Right ventricle myocardium superior (tissue), 1 donor: ENCODE data around the gene MYT1. TPM values are rescaled to one million over a fixed set of nuclear protein-coding genes. Genes with fewer than 3 reads are reported as not detected.
"Not testable (repeated sequence)": the region's sequence is repeated elsewhere in the genome, so short reads cannot be mapped to it uniquely, and the experiment has no call there.

ENCODE experiments used
- ATAC-seq: fragments of 200-7000 bp; cut with Tn5 transposase; one replicate; pipeline ENCODE4 v1.9.1; 2020; ENCODE audit warnings: mild to moderate bottlenecking; ENCODE audit not compliant: poor library complexity
- DNase-seq: peaks from one replicate; pipeline ENCODE4 v3.0.0-alpha.2; 2020
- intact Hi-C: fragments of 100-400 bp; cut with DNase I; formaldehyde crosslinking; loops from one replicate; pipeline ENCODE4 v1.11.2; 2022
- long read RNA-seq: library from polyadenylated mRNA; unstranded; transcript quantifications from one replicate; pipeline ENCODE4 v2.0.0, GENCODE V29; 2021
- total RNA-seq: library from RNA; stranded (reverse); fragmentation: NEBNext Ultra II Directional; extraction: Animal tissue kit (Norgen Biotek cat#: 25700); gene quantifications from one replicate; pipeline ENCODE4 v1.2.1, GENCODE V29; 2021
- donor health status: DM: no; HTN: yes; CAD: no; lungs with severe emphysema.

The MYT1 gene
- total RNA-seq = 0.40 TPM
- long read RNA-seq = 0 reads

- intact Hi-C loops = no loop called here
- ATAC-seq (no peak), DNase-seq (peak; percentile 13)
These were observed at the start of gene MYT1 for GRCh38 chr20:64164123-64164836. TSS of gene MYT1 (plus strand) at chr20:64164452. CDS start at chr20:64198862, 34,410 bp downstream.

DNA sequence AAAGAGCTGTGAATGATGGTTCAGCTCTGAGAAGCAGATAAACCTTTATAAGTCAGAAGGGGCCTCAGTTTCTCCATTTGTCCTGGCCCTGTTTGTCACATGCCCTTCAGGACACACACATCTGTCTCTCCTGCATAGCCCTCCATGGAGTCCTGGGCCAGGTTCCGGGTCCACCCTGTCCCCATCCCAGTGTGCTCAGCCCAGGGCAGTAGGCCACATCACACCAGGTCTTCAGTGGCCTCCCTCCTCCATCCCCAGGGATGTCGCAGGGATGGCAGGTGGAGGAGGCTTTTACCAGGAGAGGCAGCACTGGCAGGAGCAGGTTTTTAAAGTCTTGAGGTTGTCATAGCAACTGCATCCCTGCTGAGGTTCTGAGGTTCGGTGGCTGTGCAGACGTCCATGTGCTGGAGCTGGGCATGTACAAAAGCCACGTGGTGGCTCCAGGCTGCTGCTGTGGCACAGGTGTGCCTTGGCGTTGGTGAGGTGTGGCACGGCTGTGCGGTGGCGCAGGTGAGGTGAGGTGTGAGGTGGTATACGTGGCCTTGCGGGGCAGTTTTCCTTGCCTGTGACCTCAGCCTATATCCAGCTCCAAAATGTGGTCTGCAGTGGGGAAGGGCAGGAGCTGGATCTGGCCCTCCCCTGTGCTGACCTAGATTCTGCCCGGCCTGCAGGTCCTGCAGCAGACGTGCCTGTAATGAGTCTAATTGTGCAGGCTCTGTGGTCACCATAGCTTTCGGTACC is 48.9 kb upstream of the MYT1 start:
- DNase-seq (peak; percentile 20), ATAC-seq (no peak)
- intact Hi-C loops = loop anchor here (10.0 kb wide), 1 partner anchor 71 kb away; the partner anchor contains the start of gene SOX18

DNA sequence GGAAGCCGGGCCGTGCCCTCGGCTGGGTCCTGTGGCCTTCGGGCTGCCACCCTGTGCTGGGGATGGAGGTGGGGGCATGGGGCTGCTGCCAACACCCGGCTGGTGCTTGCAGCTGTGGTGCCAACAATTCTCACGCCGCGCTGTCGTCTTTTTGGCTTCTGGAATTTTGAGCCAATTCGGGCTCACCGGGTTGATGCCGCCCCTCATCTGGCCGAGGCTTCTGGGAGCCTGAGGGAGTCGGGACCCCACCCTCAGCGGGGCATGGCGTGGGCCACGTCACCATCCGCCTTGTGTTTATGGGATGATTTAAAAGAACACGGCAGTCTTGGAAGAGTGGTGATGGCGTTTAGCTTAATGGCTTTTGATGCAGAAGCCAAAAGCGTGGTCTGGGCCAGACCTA is 48.2 kb upstream of the MYT1 start:
- intact Hi-C loops = loop anchor here (10.0 kb wide), 1 partner anchor 71 kb away; the partner anchor contains the start of gene SOX18
- ATAC-seq = no peak
- DNase-seq = peak; percentile 22

DNA sequence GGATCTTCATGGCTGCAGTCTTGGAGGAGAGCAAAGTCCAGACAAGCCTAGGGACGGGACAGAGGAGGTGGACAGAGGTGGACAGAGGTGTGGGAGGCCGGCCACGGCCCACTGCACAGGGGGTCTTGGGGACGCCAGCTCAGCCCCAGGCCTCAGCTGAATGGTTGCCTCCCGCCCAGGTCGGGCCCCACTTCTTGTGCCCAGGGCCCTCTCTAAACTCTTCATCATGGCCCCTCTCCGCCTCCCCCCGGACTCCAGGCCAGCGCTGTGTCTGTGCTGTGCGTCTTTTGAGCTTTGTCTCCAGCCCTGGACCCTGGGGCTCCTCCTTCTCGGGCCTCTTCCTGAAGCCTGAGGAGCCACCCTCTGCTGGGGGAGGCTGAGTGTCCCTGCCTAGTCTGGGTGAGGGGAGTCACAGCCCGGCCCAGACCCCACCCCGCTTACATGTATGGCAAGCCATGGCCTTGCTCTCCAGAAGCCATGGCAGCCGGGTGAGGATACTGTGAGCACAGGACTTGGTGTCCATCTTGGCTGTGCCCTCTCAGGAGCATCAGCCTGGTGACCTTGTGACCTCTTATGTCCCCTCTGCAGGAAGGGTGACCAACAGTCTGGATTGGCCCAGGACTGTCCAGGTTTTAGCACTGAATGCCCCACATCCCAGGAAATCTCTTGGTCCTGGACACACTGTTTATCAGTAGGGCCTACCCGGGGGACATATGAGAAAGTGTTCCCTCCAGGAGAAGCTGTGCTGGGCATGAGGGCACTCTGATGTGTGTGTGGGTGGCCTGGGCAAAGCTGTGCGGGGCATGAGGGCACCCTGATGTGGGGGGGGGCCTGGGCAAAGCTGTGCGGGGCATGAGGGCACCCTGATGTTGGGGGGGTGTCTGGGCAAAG is 47.5 kb upstream of the MYT1 start:
- no peak for ATAC-seq
- DNase-seq = peak; percentile 19
- intact Hi-C loops = loop anchor here (10.0 kb wide), 1 partner anchor 72 kb away; the partner anchor contains the start of gene SOX18

DNA sequence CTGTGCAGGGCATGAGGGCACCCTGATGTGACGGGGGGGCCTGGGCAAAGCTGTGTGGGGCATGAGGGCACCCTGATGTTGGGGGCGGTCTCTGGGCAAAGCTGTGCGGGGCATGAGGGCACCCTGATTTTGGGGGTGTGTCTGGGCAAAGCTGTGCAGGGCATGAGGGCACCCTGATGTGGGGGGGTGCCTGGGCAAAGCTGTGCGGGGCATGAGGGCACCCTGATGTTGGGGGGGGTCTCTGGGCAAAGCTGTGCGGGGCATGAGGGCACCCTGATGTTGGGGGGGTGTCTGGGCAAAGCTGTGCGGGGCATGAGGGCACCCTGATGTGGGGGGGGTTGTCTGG is 46.8 kb upstream of the MYT1 start:
- intact Hi-C loops = loop anchor here (10.0 kb wide), 1 partner anchor 73 kb away; the partner anchor contains the start of gene SOX18

DNA sequence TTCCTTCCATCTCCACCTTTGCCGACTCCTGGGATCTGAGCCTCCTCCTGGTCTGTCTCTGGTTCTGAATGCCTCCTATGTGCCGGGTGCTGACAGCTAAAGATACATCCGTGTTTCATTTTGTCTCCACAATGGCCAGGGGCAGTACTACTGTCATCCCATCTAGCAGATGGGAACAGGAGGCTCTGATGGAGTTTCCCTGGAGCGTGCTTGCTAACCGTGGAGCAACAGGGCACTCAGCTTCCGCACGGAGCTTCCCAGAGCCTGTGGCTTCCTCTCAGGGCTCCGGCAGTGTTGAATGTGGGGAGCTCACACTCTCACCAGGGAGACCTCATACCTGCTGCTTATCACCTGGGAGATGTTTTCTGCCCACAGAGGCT is 45.0 kb upstream of the MYT1 start:
- no peak for ATAC-seq
- intact Hi-C loops = loop anchor here (10.0 kb wide), 1 partner anchor 74 kb away; the partner anchor contains the start of gene SOX18

More for the DNA sequence above, 46.8 kb upstream of the MYT1 start:
- not testable (repeated sequence) for ATAC-seq, DNase-seq

GRCh38 chr20:64119681-64120341 is 44.4 kb upstream of the MYT1 start:
- intact Hi-C loops = loop anchor here (10.0 kb wide), 1 partner anchor 75 kb away; the partner anchor contains the start of gene SOX18
- DNase-seq = peak; percentile 26
- ATAC-seq = no peak

More for the DNA sequence above, 45.0 kb upstream of the MYT1 start:
- DNase-seq = peak; percentile 13

DNA sequence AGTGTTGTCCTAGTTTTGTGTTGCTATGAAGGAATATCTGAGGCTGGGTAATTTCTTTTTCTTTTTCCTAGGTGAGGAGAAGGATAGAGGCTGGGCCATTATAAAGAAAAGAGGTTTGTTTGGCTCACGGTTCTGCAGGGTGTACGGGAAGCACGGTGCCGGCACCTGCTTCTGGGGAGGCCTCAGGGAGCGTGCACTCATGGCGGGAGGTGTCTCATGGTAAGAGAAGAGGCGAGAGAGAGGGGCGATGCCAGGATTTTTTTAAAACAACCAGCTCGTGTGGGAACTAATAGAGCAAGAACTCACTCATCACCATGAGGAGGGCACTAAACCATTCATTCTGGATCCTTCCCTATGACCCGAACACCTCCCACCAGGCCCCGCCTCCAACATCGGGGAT is 42.7 kb upstream of the MYT1 start:
- intact Hi-C loops = no loop called here
- DNase-seq = peak; percentile 13

GRCh38 chr20:64122927-64123326 is 41.3 kb upstream of the MYT1 start:
- ATAC-seq, intact Hi-C loops, DNase-seq: not testable (repeated sequence)

More for the DNA sequence above, 42.7 kb upstream of the MYT1 start:
- ATAC-seq = no peak

DNA sequence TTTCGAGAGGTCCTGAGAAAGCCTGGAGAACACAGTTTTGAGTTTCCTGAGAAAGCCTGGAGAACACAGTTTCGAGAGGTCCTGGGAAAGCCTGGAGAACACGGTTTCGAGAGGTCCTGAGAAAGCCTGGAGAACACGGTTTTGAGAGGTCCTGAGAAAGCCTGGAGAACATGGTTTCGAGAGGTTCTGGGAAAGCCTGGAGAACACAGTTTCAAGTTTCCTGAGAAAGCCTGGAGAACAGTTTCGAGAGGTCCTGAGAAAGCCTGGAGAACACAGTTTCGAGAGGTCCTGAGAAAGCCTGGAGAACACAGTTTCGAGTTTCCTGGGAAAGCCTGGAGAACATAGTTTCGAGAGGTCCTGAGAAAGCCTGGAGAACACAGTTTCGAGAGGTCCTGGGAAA is 40.7 kb upstream of the MYT1 start:
- ATAC-seq, DNase-seq, intact Hi-C loops: not testable (repeated sequence)

DNA sequence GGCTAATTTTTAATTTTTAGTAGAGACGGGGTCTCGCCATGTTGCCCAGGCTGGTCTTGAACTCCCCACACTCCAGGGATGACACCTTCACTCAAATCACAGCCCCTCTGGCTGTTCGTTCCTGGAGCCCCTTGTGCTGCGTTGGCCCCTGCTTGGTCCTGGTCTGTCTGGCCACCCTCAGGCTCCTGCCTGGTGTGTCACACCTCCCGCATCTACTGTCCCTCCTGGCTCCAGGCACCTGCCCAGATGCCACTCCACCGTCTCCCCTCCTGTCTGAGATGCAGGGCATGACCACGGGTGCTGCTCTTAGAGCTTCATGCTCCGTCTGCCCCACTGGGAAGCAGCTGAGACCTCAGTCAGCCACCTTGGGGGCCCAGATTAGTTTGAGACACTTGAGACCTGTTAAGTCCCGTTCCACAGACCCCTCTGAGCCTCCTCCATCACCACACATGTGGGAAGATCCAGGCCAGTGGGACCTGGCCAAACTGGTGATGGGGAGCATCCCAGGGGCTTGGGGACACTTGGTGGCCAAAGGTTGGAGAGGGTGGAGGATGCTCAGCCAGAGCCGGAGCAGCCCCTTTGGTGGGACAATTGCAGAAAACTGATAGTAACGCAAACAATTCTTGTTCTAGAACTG is 35.0 kb upstream of the MYT1 start:
- no peak for ATAC-seq
- intact Hi-C loops = no loop called here
- DNase-seq = peak; percentile 29

DNA sequence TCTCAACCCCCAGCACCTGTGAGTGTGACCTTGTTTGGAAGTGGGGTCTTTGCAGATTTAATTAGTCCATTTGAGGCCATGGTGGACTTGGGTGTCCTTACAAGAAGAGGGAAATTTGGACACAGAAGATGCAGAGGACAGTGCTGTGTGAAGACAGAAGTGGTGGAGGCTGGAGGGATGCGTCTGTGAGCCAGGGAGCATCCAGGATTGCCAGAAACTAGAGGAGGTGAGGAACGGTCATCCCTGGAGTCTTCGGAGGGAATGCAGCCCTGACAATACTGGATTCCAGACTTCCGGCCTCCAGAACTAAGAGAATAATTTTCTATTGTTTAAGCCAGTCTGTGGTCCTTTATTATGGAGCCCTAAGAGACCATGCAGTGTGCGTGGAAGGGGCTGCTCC is 34.0 kb upstream of the MYT1 start:
- DNase-seq (no peak), ATAC-seq (no peak)
- intact Hi-C loops = no loop called here

DNA sequence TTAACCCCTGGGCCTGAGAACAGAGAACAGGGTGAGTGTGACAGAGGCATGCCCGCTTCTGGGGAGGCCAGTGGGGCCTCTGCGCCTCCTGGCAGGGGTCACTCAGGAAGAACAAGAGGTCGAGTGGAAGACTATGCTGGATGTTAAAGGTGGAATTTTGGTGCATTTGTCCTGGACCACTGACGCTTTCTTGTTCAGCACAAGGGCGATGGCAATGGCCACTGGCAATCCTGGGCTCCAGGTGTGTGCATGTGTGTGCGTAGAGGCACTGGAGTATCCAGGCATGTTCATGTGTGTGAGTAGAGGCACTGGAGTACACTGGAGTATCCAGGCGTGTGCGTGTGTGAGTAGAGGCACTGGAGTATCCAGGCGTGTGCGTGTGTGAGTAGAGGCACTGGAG is 33.4 kb upstream of the MYT1 start:
- intact Hi-C loops = no loop called here
- peak; percentile 7 for DNase-seq

GRCh38 chr20:64131406-64131805 is 32.8 kb upstream of the MYT1 start:
- intact Hi-C loops = no loop called here
- ATAC-seq (no peak), DNase-seq (peak; percentile 37)

More for the DNA sequence above, 33.4 kb upstream of the MYT1 start:
- no peak for ATAC-seq

DNA sequence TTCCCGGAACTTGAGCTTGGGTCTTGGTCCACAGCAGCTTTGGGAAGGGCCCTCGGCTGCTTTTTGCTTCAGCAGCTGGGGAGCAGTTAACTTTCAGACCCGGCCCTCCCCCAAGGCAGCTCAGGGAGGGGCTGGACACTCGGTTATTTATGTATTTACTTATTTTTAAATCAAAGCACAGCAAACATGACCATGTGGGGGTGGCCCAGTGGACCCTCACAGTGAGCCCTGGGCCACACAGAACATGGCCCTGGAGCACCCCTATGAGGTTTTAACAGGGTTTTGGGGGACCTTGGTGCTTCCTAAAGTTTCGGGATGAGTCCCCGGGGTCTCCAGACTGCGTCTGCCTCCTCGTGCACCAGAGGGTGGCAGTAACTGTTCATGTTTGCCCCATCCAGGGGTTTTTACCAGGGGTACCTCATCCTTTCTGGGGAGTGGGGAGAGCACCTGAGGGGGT is 30.3 kb upstream of the MYT1 start:
- ATAC-seq (no peak), DNase-seq (peak; percentile 4)
- intact Hi-C loops = no loop called here

GRCh38 chr20:64134744-64135143 is 29.5 kb upstream of the MYT1 start:
- ATAC-seq, intact Hi-C loops: not testable (repeated sequence)
- DNase-seq = peak; percentile 8

DNA sequence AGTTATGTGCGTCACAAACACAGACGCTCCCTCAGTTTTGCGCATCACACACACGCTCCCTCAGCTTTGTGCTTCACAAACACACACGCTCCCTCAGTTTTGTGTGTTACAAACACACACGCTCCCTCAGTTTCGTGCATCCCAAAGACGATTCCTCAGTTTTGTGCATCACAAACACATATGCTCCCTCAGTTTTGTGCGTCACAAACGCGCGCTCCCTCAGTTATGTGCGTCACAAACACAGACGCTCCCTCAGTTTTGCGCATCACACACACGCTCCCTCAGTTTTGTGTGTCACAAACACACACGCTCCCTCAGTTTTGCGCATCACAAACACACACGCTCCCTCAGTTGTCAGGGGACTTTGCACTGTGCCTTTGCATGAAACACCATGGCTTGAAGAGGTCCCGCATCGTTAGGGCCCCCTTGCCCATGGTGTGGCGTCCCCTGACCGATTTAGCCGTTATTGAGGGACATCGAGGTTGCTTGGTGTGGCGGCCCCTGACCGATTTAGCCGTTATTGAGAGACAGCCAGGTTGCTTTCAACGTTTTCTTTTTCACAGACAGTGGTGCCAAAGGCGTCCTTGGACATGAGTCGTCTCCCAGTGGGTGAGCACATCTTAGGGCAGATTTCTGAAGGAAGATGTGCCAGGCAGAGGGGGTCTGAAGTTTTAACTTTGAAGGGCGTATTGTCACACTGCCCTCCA is 28.1 kb upstream of the MYT1 start:
- ATAC-seq (no peak), DNase-seq (peak; percentile 17)
- intact Hi-C loops = no loop called here
